ENCODE data around the gene GAK.

DNA sequence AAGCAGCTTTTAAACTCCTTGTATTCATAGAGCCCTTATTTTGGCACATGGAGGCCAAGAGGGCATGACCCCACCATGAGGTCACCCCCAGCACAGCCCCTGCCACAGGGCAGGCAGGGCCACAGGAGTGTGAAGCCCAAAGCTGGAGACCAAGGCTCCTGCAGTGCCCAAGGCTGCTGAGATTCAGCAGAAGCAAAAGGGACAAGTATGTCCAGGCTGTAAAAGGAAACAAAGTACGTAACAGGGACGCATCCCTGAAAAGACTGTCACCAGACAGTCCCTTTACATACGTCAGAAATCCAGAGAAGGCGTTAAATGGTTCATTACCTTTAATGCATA, 18.9 kb downstream of the GAK start:
- TF ChIP-seq SMC3 (IDR thresholded peaks at IDR 0.05; ENCODE audit: low read depth, low read length): no peak
- TF ChIP-seq RCOR1 (IDR thresholded peaks at IDR 0.05; ENCODE audit: insufficient replicate concordance, low read length): no peak

Data from IMR-90 (cell line).